NCI-H748 treated with DMSO at 0.1 percent for 48 hours (cell line): ENCODE results near the gene DDAH1.

Source experiments
- DNase-seq: peaks from one replicate; lab custom pipeline; 2025; lab: John Stamatoyannopoulos, UW

Gene DDAH1

DNA sequence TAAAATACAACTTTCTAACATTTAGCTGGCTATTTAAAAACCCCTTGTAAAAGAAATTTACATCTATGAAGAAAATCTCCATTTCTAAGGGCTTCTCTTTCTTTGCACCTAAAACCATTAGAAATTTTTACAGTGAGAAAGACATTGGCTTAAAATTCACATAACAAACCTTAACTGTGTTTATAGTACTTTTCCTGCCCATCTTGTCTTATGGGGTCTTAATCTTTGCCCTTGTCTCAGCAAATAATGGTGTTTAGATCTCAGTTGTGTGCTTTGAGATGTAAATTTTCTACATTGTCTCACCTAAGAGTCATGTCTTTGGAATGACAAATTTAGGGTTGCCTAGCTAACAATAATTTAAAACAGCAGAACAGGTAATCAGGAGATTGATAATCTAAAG is 71.5 kb downstream of the DDAH1 start:
- DNase-seq: no peak

GRCh38 chr1:85388416-85388815 is 76.5 kb downstream of the DDAH1 start:
- no peak for DNase-seq

DNA sequence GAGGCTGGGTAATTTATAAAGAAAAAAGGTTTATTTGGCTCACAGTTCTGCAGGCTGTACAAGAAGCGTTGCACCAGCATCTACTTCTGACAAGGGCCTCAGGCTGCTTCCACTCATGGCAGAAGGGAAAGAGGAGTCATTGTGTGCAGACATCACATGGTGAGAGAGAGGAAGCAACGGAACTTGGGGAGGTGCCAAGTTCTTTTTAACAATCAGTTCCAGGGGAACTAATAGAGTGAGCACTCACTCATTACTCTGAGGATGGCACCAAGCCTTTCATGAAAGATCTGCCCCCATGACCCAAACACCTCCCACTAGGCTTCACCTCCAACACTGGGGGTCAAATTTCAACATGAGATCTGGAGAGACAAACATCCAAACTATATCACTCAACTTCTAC is 77.2 kb downstream of the DDAH1 start:
- DNase-seq: no peak

- no peak for DNase-seq
Measured at GRCh38 chr1:85386068-85386722, 78.8 kb downstream of the DDAH1 start.

DNA sequence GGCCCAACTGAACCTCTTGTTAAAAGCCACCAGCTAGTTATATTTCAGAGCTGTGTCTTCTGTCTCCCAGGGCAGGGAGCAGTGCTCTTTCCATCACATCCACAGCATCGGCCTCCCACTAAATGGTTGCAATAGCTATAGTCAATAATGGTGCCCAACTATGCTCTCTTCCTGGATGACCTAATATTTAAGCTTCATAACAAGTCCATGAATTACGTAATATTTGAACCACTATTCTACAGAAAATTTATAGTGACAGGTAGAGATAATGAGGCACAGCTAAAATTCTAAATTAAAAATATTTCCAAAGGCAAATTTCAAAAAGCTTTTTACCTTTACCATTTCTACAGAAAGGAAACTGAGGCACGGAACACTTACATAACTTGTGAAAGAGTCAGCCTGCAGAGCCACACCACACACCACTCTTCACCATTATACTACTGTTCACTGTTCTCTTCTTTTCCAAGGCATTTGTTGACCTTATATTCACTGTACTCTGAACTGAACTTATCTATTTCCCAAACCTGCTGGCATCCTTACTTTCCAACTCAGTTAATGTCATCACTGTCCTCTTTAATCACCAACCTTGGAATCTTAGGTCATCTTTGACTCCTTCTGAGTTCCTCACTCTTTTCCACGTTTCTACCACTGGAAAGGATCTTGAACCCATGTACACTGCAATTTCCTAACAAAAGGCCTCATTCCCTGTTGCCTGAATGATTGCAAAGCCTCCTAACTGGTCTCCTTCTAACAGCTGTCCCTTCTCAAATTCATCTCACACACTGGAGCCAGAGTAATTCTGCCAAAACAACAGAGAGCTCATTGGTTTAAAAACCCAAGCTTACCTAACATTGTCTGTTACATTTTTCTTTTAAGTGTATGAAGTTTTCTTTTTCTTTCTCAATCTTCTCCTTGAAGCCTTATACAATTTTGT is 85.5 kb downstream of the DDAH1 start:
- DNase-seq: no peak

GRCh38 chr1:85378534-85378933 is 86.4 kb downstream of the DDAH1 start:
- no peak for DNase-seq

DNA sequence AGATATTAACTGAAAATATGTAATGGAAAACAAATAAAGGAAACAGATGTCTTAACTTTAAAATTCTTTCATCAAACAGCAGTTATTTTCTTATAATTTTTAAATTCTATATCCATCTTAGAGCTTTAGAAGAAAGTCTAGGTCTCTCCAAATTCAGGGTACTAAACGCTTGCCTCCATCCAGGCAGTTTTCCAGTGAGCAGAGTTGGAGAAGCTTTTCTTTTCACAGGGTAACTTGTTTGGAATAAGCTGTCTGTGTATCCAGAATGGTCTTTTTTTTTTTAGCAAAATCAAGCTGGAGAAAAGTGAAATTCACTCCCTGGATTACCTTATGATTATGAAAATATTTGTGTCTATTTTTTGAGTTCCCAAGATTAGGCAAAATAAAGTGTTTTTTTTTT is 88.6 kb downstream of the DDAH1 start:
- no peak for DNase-seq

GRCh38 chr1:85375493-85375892 is 89.5 kb downstream of the DDAH1 start:
- DNase-seq: no peak

- no peak for DNase-seq
Measured at GRCh38 chr1:85374160-85374559, 90.8 kb downstream of the DDAH1 start.

GRCh38 chr1:85373378-85373708 is 91.6 kb downstream of the DDAH1 start:
- DNase-seq: no peak

DNA sequence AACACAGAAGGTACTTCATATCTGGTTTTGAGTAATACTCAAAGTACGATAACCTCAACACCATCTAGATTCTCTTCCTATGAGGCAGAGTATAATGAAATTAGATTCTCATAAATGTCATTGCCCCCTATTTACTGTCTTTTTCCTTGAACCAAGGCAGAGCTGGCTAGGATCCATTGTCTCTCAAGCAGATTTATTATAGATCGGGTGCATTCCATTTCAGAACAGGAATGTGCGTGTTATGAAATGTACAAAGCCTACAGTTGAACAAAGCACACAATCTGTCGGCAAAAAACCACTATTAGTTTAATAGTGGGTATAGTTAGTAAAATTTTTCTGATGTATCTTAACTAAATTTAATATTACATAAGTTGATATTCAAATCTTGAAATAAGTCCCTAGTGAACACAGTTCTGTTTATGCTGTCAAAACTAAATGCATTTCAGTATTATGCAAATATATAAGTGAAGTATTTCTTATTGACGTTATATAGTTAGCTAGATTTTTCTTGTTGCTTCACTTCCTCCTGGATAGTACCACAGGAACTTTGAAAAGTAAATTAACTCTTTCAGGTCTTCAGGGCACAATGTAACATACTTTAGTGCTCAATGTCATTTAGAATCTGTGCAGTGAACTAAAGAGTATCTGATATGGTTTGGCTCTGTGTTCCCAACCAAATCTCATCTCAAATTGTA is 92.1 kb downstream of the DDAH1 start:
- DNase-seq: no peak

DNA sequence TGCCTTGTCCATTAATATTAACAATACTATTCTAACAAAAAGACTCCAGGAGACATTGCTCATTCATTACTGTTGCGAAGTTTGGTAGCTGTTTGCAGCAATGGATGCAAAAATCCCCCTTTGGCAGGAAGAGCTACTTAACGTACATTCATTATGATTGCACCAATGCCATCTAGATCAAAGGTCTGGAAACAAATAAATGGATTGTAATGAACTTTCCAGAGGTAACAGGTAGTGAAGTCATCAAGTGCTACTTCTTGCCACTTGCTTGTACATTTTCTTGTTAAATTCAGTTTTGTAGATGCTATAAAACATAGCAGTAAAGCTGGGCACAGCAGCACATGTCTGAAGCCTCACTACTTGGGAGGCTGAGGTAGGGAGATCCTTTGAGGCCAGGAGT is 93.9 kb downstream of the DDAH1 start:
- no peak for DNase-seq

GRCh38 chr1:85368073-85368770 is 96.7 kb downstream of the DDAH1 start:
- DNase-seq: no peak

GRCh38 chr1:85366391-85367170 is 98.4 kb downstream of the DDAH1 start:
- no peak for DNase-seq

- DNase-seq: no peak
Measured at GRCh38 chr1:85365851-85366250, 99.1 kb downstream of the DDAH1 start.

DNA sequence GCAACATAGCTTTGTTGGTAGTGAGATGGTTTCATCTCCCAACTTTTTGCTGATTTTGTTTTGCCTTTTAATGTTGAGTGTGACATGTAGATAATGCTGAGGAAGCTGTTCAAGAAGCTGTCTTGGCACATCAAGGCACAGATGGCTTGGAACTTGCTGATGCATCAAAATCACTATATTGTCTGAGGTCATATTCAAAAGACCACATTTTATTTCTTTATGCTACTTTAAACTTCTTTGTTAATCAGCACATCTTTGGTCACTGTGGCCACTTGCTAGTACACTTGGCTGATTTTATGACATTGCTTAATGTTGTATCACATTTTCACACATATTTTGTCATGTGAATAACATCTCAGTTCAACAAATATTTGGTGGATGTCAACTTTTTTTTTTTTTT is 101.4 kb downstream of the DDAH1 start:
- no peak for DNase-seq

DNA sequence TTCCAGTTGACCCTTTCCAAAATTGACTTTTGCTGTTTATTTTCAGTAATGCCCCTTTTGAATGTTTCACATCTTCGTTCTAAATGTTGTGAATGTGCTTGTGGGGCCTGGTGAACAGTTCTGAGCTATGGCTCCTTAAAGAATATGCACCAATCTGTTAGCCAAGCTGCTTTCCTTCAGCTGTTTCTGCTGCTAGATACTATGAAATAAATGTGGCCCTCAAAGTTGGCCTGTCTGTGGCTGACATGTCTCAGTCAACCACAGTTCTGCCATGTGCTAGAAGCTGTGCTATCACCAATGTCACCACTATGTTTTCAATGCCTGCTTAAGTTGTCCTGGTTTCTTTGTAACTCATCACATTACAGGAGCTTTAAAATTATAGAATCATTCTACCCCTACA is 101.9 kb downstream of the DDAH1 start:
- no peak for DNase-seq

DNA sequence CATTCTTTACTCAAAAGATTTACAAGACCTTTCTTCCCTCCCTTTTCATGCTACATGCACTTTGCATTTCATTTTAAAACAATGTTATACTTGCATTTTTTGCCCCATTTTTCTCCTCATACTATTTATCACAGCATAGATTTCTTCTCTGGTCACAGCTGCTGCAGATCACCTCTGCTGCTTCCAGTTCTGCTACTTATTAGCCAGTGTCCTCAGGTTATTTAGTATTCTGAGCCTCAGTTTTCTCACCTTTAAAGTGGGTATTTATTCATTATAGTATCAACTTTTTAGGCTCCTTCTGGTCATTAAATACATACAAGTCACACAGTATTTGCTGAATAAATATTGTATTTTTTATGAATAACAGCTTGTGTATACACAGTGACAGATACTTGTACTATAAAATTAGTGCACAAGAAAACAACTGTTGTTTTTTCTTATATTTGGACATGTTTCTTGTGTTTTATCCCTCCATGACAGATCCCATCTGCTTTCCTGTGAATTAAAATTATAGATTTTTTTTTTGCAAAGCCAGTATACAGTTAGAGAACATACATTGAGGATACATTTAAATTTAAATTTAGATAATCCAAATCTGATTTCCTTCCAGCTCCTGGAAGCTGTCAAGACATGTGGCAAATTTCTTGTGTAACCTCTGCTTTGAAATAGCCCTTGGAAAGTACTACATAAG is 103.2 kb downstream of the DDAH1 start:
- DNase-seq: no peak

- no peak for DNase-seq
Measured at GRCh38 chr1:85360730-85361493, 104.0 kb downstream of the DDAH1 start.
